Astrocyte (in vitro differentiated cells and primary cell): Measurements from ENCODE around the gene TMEM138. TPM values are rescaled to one million over a fixed set of nuclear protein-coding genes. Genes with fewer than 3 reads are reported as not detected.

Experiments
- DNase-seq: peaks from one replicate; pipeline ENCODE4 v3.0.0-alpha.2; 2010; ENCODE audit warnings: low read depth
- FAIRE-seq: peaks from 2 replicates; lab custom pipeline; 2011; peaks lifted over from hg19 to GRCh38; lab: Jason Lieb, UNC
- H2AFZ ChIP-seq: 2 replicates; pipeline ENCODE4 v1.6.0; 2012; ENCODE audit warnings: low read depth, low read length, inconsistent platforms
- H3K27ac ChIP-seq: 2 replicates; pipeline ENCODE4 v1.5.1; 2011; ENCODE audit warnings: low read depth, low read length, inconsistent platforms
- H3K27me3 ChIP-seq: 2 replicates; pipeline ENCODE4 v1.6.0; 2011; ENCODE audit warnings: low read length, inconsistent platforms; ENCODE audit not compliant: insufficient read depth
- H3K36me3 ChIP-seq: 2 replicates; pipeline ENCODE4 v1.5.1; 2011; ENCODE audit warnings: low read length, inconsistent platforms; ENCODE audit not compliant: insufficient read depth
- H3K4me1 ChIP-seq: 2 replicates; pipeline ENCODE4 v1.5.1; 2011; ENCODE audit warnings: low read length, inconsistent platforms; ENCODE audit not compliant: insufficient read depth
- H3K4me2 ChIP-seq: 2 replicates; pipeline ENCODE4 v1.6.0; 2012; ENCODE audit warnings: low read length, inconsistent platforms
- H3K4me3 ChIP-seq: 2 replicates; pipeline ENCODE4 v1.5.1; 2011; ENCODE audit warnings: low read depth, mild to moderate bottlenecking, low read length, inconsistent platforms; ENCODE audit not compliant: insufficient read depth
- H3K79me2 ChIP-seq: 2 replicates; pipeline ENCODE4 v1.6.0; 2012; ENCODE audit warnings: mild to moderate bottlenecking, low read length, inconsistent platforms; ENCODE audit not compliant: insufficient read depth
- H3K9ac ChIP-seq: 2 replicates; pipeline ENCODE4 v1.6.0; 2012; ENCODE audit warnings: mild to moderate bottlenecking, low read length, inconsistent platforms
- H3K9me3 ChIP-seq: 2 replicates; pipeline ENCODE4 v1.5.1; 2012; ENCODE audit warnings: low read depth, mild to moderate bottlenecking, low read length, inconsistent platforms; ENCODE audit not compliant: insufficient read depth
- H4K20me1 ChIP-seq: 2 replicates; pipeline ENCODE4 v1.6.0; 2012; ENCODE audit warnings: low read length, inconsistent platforms; ENCODE audit not compliant: insufficient read depth
- H3K27ac Mint-ChIP-seq: one replicate; pipeline ENCODE4 v1.8.0; 2021; ENCODE audit warnings: mild to moderate bottlenecking, mixed read lengths; ENCODE audit not compliant: unreplicated experiment
- H3K27me3 Mint-ChIP-seq: one replicate; pipeline ENCODE4 v1.8.0; 2021; ENCODE audit warnings: low read depth, mixed read lengths; ENCODE audit not compliant: unreplicated experiment
- H3K36me3 Mint-ChIP-seq: one replicate; pipeline ENCODE4 v1.8.0; 2021; ENCODE audit warnings: low read depth, mixed read lengths; ENCODE audit not compliant: unreplicated experiment
- H3K4me1 Mint-ChIP-seq: one replicate; pipeline ENCODE4 v1.8.0; 2021; ENCODE audit warnings: low read depth, mixed read lengths; ENCODE audit not compliant: unreplicated experiment
- H3K4me3 Mint-ChIP-seq: one replicate; pipeline ENCODE4 v1.8.0; 2021; ENCODE audit warnings: mild to moderate bottlenecking, moderate library complexity, mixed read lengths; ENCODE audit not compliant: unreplicated experiment
- H3K9me3 Mint-ChIP-seq: one replicate; pipeline ENCODE4 v1.8.0; 2021; ENCODE audit warnings: mild to moderate bottlenecking, mixed read lengths; ENCODE audit not compliant: unreplicated experiment
- CTCF ChIP-seq: IDR thresholded peaks from 2 replicates; pipeline ENCODE4 v1.5.1; 2011; ENCODE audit warnings: low read depth, mild to moderate bottlenecking, inconsistent platforms, low read length, moderate library complexity; ENCODE audit not compliant: insufficient read depth
- EZH2 ChIP-seq: IDR thresholded peaks from 2 replicates; pipeline ENCODE4 v1.6.1; 2012; ENCODE audit warnings: mild to moderate bottlenecking, low read length, inconsistent platforms; ENCODE audit not compliant: insufficient read depth
- total RNA-seq: library from RNA; stranded (reverse); gene quantifications from 2 replicates; pipeline ENCODE4 v1.2.1, GENCODE V29; 2021

TMEM138 gene
- total RNA-seq, 1 donor from 2014 or later, result 36.8 TPM

GRCh38 chr11:61325649-61326414, 36.3 kb upstream of the TMEM138 start:
- peaks cover 19% of the 10 kb centered on the region for H3K36me3 Mint-ChIP-seq

GRCh38 chr11:61327669-61328071, 34.5 kb upstream of the TMEM138 start:
- H3K27me3 ChIP-seq, result no peaks in the 10 kb centered on the region
- peak overlapping the region; percentile 40 for H3K27ac ChIP-seq
- no peak overlapping the region for H3K4me3 ChIP-seq
- Mint-ChIP-seq H3K4me3 (no peak overlapping the region), H3K36me3 (peaks cover 16% of the 10 kb centered on the region), H3K27ac (no peak overlapping the region), H3K4me1 (peaks cover 46% of the 10 kb centered on the region), H3K27me3 (no peaks in the 10 kb centered on the region), H3K9me3 (no peaks in the 10 kb centered on the region)
- H3K9me3 ChIP-seq, result no peaks in the 10 kb centered on the region
- no peak for TF ChIP-seq EZH2
- no peak for TF ChIP-seq CTCF
- DNase-seq (peak; percentile 66), FAIRE-seq (peak; percentile 5)
- H3K4me1 ChIP-seq, result peaks cover 21% of the 10 kb centered on the region
- peak overlapping the region; percentile 6 for H3K9ac ChIP-seq
- H3K79me2 ChIP-seq, result peaks cover 75% of the 10 kb centered on the region
- no peak overlapping the region for H2AFZ ChIP-seq
- H3K4me2 ChIP-seq, result peak overlapping the region; percentile 11
- H3K36me3 ChIP-seq, result peaks cover 49% of the 10 kb centered on the region
- peaks cover 91% of the 10 kb centered on the region for H4K20me1 ChIP-seq

More at GRCh38 chr11:61325649-61326414, 36.3 kb upstream of the TMEM138 start:
- DNase-seq (peak; percentile 16), FAIRE-seq (no peak)
- Mint-ChIP-seq H3K9me3 (no peaks in the 10 kb centered on the region), H3K4me3 (no peak overlapping the region), H3K27me3 (no peaks in the 10 kb centered on the region), H3K4me1 (peaks cover 30% of the 10 kb centered on the region), H3K27ac (peak overlapping the region; percentile 12)
- Histone ChIP-seq H3K4me1 (peaks cover 8% of the 10 kb centered on the region), H3K9ac (peak overlapping the region; percentile 7), H3K4me3 (no peak overlapping the region), H4K20me1 (peaks cover 91% of the 10 kb centered on the region), H3K79me2 (peaks cover 56% of the 10 kb centered on the region), H3K4me2 (no peak overlapping the region), H3K27ac (no peak overlapping the region), H3K36me3 (peaks cover 67% of the 10 kb centered on the region), H3K9me3 (no peaks in the 10 kb centered on the region), H2AFZ (no peak overlapping the region), H3K27me3 (no peaks in the 10 kb centered on the region)
- no peak for TF ChIP-seq CTCF
- no peak for TF ChIP-seq EZH2

- peaks cover 42% of the 10 kb centered on the region for H3K36me3 ChIP-seq
- DNase-seq (no peak), FAIRE-seq (no peak)
- Mint-ChIP-seq H3K4me1 (peaks cover 46% of the 10 kb centered on the region), H3K4me3 (no peak overlapping the region), H3K27me3 (no peaks in the 10 kb centered on the region), H3K36me3 (peaks cover 12% of the 10 kb centered on the region), H3K9me3 (no peaks in the 10 kb centered on the region), H3K27ac (peak overlapping the region; percentile 73)
- H3K9me3 ChIP-seq, result no peaks in the 10 kb centered on the region
- no peaks in the 10 kb centered on the region for H3K27me3 ChIP-seq
- TF ChIP-seq EZH2 (no peak), CTCF (no peak)
- H3K27ac ChIP-seq, result no peak overlapping the region
- no peak overlapping the region for H2AFZ ChIP-seq
- peaks cover 22% of the 10 kb centered on the region for H3K4me1 ChIP-seq
- H3K4me2 ChIP-seq, result no peak overlapping the region
- peaks cover 81% of the 10 kb centered on the region for H3K79me2 ChIP-seq
- H4K20me1 ChIP-seq, result peaks cover 85% of the 10 kb centered on the region
- no peak overlapping the region for H3K4me3 ChIP-seq
- H3K9ac ChIP-seq, result no peak overlapping the region
Observed at GRCh38 chr11:61328351-61328750, 33.8 kb upstream of the TMEM138 start.
